ENCODE measurements around the gene BRWD1.

The BRWD1 gene

DNA sequence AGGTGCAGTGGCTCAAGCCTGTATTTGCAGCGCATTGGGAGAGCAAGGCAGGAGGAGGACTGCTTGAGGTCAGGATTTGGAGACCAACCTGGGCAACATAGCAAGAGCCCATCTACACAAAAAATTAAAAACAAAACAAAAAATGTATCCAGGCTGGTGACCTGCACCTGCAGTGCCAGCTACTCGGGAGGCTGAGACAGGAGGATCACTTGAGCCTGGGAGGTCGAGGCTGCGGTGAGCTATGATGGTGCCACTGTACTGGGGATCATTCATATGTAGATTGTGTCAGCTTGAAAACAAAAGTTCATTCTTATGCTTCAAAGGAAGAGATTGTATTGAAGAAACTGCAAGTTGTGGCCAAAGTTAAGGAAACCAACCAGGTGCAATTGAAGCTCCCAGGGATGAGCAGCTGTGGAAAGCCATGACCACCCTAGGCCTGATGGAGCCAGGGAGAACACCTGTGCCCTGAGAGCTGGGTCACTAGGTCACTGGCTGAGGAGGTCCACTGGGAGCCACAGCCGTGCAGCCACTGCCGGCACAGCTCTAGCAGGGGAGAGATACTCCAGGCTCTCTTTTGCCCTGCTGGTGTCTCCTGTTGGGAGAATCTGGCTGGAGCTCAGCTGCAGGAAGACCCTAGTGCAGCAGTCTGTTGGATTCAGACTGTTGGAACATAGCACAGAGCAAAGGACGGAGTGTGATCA lies 13.3 kb upstream of the BRWD1 start:
- DNase-seq = no peak

DNA sequence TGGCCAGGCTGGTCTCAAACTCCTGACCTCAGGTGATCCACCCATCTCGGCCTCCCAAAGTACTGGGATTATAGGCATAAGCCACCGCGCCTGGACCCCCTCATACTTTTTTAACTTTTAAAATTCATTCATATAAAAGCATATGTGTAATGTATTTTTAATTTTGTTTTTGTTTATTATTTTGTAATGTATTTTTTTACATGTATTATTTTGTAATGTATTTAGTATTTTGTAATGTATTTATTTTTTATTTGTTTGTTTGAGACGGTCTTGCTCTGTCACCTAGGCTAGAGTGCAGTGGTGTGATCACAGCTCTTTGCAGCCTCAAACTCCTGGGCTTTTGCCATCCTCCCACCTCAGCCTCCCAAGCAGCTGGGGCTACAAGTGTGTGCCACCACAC lies 12.0 kb upstream of the BRWD1 start:
- no peak for DNase-seq

DNA sequence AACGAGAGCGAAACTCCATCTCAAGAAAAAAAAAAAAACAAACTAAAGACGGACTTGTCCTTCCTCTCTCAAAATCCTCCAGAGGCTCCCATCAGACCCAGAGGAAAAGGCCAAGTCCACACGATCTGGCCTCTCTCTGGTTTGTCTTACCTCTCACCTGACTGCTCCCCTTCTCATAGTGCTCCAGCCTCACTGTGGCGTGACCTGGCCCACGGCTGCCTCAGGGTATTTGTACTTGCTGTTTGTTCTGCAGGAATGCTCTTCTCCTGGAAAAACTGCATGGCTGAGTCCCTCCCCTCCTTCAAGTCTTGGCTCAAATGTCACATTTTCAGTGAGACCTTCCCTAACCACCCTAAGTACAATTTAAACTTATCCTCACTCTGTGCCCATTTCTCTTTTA lies 8.0 kb upstream of the BRWD1 start:
- no peak for DNase-seq

DNA sequence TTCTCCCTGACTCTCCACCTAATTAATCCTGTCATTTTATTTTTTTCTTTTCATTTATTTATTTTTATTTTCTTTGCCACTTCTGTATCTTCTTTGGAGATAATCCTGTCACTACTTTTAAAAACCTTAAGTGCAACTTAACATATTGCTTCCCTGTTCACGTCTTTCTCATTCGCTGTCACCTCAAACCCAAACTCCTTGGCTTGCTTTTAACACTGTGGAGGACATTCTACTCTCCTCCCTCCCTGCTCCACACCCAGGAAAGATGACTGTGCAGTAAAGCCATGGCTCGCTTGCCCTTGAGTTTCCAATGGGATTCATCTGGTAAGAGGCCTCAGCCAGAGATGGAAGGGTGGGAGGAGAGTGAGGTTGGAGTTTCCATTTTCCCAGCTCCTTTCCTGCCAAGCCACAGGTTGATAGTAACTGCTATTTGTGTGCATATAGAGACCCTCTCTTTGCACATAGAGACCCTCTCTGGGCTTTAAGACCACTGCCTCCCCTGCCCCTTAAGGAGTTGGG lies 6.4 kb upstream of the BRWD1 start:
- DNase-seq = no peak

DNA sequence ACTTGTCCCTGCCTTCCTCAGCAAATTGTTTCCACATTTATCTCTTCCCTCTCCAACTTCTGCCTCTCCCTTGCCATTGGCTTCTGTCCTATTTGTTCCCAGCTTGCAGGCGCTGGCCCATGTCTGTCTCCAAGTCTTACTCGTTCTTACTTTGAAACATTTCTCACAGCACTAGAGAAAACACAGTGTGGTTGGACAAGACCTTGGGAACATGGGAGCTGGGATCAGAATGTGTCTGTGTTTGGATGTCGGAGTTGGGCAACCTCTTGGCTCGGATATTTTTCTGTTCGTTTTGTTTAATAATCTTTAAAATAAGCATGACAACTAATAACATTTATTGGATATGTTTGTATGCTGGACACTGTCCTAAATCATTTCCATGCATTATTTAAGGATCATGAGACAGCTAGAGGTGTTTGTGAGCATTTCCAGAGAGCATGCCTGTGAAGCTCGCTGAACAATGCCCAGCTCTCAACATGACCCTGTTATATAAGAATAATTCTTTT lies 5.9 kb upstream of the BRWD1 start:
- no peak for DNase-seq

DNA sequence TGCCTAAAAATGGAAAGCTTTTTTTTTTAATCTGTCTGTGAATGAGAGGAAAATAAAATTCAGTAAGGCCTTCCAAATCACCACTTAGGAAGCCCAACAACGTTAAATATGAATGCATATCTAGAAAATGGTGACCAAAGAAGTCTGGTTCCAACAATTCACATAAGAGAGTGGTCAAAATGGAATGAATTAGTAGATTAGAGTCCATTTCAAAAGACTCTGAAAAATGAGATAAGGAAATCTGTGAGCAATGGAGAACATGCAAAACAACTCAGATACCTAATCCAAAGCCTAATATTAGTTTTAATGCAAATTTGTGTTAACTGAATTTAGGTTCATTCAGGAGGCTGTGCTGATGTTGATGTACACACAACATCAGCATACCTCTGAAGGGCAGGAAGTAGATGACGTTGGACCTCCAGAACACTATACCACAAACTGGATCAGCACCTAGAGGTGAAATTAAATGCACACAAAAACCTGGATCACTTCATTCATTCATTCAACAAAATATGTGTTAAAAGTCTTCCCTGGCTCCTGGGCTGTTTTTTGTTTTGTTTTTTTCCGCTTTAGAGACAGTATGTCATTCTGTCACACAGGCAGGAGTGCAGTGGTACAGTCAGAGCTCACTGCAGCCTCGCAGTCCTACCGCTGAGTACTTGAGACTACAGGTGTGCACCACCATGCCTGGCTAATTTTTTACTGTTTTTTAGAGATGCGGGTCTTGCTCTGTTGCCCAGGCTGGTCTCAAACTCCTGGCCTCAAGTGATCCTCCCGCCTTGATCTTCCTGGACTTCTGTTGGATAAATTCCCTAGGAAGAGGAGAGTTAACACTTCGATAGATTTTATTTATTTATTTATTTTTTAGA lies 4.9 kb upstream of the BRWD1 start:
- DNase-seq = peak; percentile 8

DNA sequence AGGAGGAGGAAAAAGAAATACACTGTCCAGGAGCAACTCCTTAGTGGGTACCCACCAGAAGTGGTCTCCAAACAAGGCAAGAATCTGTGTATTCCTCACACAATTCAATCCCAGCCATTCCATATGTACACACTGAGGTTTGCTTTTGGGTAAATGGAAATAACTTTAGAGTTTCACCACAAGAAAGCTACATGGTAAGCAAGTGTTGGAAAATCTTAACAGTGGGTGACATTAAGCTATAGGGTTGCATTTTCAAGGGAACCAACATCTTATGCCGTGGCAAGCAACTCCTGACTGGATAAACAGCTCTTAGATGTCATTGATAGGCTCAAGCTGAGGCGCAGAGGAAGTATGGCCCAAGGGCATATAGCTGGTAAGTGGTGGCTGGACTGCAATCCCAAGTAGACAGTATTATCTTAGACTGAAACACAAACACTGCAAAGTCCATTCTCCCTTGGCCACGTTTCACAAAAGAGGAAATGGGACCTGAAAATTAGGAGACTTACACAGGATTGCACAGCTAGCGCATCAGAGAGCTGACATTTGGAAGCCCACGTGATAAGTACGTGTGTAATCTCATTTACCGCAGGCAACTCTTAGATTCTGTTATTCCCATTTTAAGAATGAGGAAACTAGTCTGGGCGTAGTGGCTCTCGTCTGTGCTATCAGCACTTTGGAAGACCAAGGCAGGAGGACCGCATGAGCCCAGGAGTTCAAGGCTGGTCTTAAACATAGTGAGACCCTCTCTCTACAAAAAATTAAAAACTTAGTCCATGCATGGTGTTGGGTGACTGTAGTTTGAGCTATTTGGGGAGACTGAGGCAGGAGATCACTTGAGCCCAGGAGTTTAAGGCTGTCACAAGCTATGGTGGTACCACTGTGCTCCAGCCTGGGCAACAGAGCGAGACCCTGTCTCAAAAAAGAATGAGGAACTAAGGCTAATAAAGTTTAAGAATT lies 4.0 kb upstream of the BRWD1 start:
- DNase-seq = no peak

DNA sequence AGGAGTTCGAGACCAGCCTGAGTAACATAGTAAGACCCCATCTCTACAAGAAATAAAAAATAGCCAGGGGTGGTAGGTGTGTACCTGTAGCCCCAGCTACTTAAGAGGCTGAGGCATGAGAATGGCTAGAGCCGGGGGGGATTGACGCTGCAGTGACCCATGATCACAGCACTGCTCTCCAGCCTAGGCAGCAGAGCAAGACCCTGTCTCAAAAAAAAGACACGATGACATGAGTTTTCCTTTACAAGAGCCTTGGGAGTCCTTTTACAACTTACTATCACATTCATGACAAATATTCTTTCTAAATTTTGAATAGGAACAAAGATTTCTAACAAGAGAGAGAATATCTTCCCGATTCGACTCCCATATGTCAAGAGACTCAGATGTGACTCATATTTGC lies 3.3 kb upstream of the BRWD1 start:
- no peak for DNase-seq

DNA sequence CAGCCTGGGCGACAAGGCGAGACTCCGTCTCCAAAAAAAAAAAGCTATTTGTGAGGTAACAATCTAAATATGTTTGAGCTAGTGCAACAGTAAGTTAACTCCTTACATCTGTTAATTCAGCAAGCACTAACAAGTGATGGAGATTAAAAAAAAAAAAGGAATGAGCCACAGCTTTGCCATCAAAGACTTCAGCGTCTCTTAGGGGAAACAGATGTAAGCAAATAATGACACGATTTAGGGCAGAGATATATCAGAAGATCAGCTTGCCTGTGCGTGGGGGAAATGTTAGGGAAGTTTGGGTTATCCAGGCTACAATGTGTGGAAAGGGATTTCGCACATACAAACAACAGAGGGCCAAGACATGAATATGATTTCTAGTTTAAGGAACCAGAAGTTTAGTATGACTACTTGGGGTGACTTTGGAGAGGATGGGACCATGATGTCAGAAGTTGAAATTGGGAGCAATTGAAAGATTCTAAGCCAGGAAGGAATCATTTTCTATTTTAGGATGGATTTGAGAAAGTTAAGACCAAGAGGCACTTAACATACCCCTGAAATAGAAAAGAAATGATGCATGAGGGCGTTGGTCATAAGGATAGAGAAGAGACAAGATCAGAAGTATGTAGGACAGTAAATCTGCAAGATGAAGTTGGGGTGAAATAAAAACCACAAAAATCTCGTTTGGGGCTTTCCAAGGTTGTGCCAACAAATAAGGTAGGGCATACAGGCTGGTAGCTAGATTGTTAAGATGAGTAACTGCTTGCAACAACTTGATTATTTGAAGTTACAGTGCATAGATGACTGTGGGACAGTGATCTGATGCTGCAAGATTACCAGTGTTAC lies 2.4 kb upstream of the BRWD1 start:
- DNase-seq = no peak

DNA sequence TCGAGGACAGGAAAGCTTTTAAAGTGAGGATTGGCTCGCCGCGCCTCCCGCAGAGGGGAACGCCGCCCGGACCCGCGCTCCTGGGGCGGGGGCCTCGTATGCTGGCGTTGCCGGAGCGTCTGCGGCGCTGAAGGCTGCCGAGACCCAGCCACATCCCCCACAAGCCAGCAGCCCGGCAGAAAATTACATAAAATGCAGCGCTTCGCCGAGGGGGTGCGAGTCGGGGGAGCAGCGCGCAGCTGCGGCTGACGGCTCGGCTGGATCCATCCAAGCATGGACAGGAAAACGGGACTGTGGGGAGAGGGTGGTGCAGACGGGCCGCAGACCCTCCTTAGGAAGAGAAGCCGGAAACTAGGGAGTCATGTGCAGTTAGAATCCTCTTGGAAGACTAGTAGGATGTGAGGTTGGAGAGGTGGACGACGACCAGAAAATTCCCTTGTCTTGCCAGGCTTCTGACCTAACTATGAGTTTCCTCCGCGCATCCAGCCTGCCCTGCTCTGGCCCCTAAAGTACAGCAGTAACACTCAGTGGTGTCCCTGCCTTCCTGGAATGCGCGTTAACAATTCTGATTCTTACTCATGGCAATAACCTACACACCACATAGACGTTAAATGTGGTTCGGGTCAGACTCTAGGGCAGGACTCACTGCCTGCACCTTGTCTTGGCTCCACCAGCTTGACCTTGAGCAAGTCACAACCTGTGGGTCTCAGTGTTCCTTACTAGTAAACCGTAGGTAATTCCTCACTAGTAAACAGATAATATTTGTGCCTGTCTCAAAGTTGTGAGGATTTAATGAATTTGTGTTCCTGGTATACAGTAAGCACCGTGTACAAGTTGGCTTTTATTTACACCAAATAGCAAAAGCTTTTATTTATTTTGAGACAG lies 953 bp upstream of the BRWD1 start:
- DNase-seq = peak; percentile 55

DNA sequence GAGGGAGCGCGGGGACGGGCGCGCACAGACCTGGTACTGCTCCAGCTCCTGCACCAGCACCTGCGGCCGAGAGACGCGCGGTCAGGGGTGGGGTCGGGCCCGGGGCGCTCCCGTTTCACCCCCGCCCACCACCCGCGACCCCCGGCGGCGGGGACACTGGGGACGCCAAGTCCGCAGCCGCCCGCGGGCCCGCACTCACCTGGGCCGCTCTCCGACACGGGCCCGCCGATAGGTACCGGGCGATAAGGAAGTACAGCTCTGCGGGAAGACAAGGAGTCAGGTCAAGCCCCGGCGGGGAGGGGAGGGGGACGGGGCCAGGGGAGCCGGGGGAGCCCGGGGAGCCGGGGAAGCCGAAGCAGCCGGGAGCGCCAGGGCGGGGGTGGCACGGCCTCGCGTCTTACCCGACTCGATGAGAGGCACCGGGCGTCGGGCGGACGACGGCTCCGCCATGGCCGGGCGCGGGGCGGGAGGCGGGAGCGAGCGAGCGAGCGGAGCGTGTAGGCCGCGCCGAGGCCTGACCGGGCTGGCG lies 326 bp downstream of the BRWD1 start:
- DNase-seq = no peak

DNA sequence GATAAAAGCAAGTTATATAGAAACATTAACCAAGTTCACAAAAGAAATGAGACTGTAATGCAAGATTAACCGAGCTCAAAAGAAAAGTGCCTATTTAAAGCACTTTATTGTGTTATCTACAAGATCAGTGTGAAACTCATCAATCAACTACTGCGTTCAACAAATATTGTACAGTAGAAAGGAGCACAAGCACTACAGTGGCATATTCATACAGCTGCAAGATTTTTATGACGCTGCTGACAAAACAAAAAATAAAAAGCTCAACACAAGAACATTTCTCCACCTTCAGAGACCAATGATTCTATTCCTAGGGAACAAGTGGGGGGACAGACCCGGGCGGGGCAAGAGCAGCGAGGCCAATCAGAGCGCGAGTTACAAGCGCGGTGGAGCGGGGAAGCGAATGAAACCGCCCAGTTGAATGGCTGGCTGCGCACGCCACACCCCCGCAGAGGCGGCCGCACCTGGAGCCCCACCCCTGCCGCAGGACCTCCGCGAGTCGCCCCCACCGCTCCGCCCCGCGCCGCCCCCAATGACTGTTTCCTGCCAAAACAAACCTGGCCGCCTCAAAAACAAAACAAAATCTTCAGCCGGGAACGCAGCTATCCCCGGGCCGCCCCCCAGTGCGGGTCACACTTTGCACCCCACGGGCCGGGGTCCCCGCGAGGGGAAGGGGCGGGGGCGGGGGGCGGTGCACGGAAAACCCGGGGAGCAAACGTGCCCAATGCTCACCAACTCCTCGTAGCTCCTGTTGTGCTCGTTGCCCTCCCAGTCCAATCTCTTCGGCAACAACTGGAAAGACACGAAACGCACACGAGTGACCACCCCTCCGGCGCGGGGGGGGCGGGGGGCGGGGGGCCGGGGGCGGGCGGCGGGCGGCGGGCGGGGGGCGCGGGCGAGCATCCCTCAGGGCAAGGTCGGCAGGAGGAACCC lies 1.1 kb downstream of the BRWD1 start:
- peak; percentile 91 for DNase-seq

DNA sequence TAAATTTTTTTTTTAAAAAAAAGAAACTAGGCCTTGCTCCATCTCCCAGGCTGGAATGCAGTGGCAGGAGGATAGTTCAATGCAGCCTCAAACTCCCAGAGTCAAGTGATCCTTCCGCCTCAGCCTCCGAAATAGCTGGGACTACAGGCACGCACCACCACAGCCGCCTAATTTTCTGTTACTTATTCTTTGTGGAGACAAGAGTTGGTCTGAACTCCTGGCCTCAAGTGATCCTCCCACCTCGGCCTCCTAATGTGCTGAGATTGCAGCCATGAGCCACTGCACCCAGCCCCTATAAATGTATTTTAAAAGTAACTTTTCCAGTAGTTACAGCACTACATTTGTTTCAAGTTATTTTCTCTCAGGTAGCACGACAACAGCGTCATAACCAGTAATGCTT lies 2.3 kb downstream of the BRWD1 start:
- no peak for DNase-seq

DNA sequence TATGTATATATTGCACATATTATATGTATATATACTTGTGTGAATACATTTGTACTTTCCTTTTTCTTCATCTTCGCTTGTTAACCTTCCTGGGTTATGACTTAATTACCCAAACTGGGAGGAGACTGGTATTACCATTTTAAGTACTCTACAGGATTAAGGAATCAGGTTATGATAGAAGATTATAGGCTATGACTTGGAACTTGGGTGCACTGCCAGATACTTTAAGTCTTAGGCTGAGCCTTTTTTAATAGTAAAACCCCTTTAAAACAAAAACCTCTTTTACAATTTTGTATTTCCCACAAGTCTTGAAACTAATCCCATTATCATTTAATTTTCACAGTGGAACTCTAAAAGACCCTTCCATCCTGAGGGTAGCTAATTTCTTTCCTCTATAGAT lies 6.0 kb downstream of the BRWD1 start:
- DNase-seq = no peak

DNA sequence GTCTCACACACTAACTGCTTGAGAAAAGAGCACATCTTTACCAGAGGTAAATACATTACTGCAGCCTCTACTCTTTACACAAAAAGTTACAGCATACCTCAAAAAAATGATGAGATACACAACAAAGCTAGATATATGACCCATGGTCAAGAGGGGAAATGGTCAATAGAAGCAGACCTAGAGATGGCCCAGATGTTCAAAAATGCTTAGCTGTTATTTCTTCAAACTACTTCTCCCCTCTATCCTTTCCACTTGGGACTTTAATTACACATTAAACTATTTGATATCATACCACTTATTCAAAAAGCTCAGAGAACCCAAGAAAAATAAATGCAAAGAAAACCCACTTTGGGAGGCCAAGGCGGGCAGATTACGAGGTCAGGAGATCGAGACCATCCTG lies 12.8 kb downstream of the BRWD1 start:
- DNase-seq = no peak

DNA sequence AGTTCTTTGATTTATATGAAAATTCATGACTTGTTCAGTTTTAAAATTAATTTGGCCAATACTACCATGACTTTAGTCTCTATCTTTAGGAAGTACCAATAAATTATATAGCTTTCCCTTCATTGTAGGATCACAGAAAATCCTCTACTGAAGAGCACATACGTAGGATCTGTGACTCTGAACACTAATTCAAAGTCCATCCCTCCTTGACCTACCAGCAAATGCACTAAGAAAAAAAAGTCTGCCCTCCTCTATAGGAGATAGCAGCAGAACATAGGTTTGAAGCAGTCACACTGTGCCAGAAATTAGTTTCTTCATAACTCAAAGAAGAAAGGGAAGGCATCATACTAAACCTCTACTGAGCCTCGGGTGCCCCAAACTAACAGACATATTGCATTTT lies 16.5 kb downstream of the BRWD1 start:
- DNase-seq = no peak

DNA sequence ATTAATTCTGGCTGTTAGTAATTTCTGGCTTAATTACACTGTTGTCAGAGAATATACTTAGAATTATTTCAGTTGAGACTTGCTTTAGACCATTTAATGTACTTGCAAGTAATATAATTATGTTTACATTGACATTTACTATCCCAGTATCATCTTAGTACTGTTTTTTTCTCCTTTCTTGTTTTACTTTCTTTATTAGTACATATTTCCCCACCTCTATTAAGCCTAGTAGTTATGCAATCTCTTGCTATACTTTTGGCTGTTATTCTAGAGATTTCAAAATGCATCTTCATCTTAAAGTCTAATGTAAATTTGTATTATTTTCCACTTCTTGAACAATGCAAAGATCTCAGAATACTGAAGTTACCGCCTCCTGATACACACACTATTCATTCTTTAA lies 24.4 kb downstream of the BRWD1 start:
- DNase-seq = no peak

DNA sequence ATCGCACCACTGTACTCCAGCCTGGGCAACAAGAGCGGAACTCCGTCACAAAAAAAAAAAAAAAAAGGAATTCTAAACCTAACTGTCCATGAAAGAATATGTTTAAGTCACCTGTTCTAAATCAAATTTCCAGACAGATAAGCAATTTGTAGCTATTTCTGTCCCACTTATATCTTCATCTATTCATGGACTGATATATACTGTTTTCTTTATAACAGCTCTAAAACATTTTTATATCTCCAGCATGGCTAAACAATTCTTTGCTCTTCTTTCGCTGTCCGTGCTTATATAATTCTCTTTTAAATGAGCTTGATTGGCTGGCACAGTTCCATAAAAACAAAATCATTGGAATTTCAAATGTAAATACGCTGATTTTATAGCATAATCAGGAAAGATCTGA lies 30.5 kb downstream of the BRWD1 start:
- no peak for DNase-seq

DNA sequence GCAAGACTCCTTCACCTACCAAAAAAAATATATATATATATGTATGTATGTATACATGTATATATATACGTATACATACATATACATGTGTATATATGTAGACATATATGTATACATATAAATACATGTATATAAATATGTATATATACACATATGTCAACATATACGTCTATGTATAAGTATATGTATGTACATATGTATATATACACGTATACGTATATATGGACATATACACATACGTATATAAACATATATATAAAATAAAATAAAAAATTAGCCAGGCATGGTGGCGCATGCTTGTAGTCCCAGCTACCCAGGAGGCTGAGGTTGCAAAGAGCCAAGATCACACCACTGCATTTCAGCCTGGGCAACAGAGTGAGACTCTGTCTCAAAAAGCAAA lies 31.6 kb downstream of the BRWD1 start:
- DNase-seq = no peak

DNA sequence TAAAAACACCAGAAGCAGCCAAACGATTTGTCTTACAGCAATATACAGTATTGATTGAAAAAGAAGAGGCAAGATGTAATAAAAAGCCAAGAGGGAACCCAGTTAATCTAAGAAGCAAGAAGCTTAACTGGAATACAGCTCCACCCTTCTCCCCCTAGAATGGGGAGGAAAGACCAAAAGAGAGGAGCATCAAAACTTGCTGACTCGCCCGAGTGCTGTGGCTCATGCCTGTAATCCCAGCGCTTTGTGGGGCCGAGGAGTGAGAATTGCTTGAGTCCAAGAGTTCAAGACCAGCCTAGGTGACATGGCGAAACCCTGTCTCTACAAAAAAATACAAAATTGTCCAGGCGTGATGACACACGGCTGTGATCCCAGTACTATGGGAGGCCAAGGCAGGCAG lies 32.2 kb downstream of the BRWD1 start:
- DNase-seq = no peak
